Bladder microvascular endothelial cell (primary cell): ENCODE data around the gene HNRNPL. TPM values are rescaled to one million over a fixed set of nuclear protein-coding genes. Genes with fewer than 3 reads are reported as not detected.

ENCODE experiments used
- total RNA-seq: library from RNA; depleted of rRNA; stranded (reverse); fragments of >200 nt; gene quantifications from 2 replicates; pipeline ENCODE4 v1.2.3, GENCODE V29; 2014

Gene HNRNPL
- total RNA-seq: 208 and 227 TPM in 2 replicates

GRCh38 chr19:38849860-38850435 is at the start of gene HNRNPL:
Gene HNRNPL (minus strand): TSS chr19:38849986. CDS start chr19:38849966, 20 bp downstream.

GRCh38 chr19:38877781-38878574 is 28.2 kb upstream of the HNRNPL start, which contains the start of gene RINL:
Gene RINL (minus strand): TSS chr19:38878275. CDS start chr19:38876742, 1,533 bp downstream.

GRCh38 chr19:38812841-38813320 is 36.9 kb downstream of the HNRNPL start, which contains the start of gene LGALS4:
Gene LGALS4 (minus strand): TSS chr19:38812945. CDS start chr19:38812886, 59 bp downstream.

GRCh38 chr19:38788478-38789243 is 61.1 kb downstream of the HNRNPL start, which contains the start of gene LGALS7B:
Gene LGALS7B (plus strand): TSS chr19:38789200. CDS start chr19:38789227, 27 bp downstream.

Other genes with a start within 250 kb of the HNRNPL start
- not detected in 2 replicates for gene MAP4K1, start 232.0 kb downstream of the HNRNPL start, total RNA-seq
- gene EIF3K, start 230.8 kb downstream of the HNRNPL start, total RNA-seq: 185 and 279 TPM in 2 replicates
- 271 and 808 TPM in 2 replicates for gene ACTN4, start 202.3 kb downstream of the HNRNPL start, total RNA-seq
- gene CAPN12, start 105.5 kb downstream of the HNRNPL start, total RNA-seq: 0.19 TPM in 1 of 2 replicates, not detected in the other
- gene LGALS7, start 76.5 kb downstream of the HNRNPL start, total RNA-seq: not detected in 2 replicates
- 0.65 TPM in 1 of 2 replicates, not detected in the other for gene LGALS7B, start 60.8 kb downstream of the HNRNPL start, total RNA-seq
- 0.19 TPM in 1 of 2 replicates, not detected in the other for gene LGALS4, start 37.0 kb downstream of the HNRNPL start, total RNA-seq
- 19.1 and 34.1 TPM in 2 replicates for gene ECH1, start 18.2 kb downstream of the HNRNPL start, total RNA-seq
- gene RINL, start 28.3 kb upstream of the HNRNPL start, total RNA-seq: 6.2 and 6.8 TPM in 2 replicates
- 52.3 and 81.6 TPM in 2 replicates for gene SIRT2, start 49.6 kb upstream of the HNRNPL start, total RNA-seq
- gene NFKBIB, start 50.0 kb upstream of the HNRNPL start, total RNA-seq: 9.6 and 16.7 TPM in 2 replicates
- gene CCER2, start 62.2 kb upstream of the HNRNPL start, total RNA-seq: not detected in 2 replicates
- 11.5 and 14.9 TPM in 2 replicates for gene SARS2, start 80.8 kb upstream of the HNRNPL start, total RNA-seq
- 37.9 and 38.3 TPM in 2 replicates for gene MRPS12, start 81.0 kb upstream of the HNRNPL start, total RNA-seq
- 1.1 and 13.6 TPM in 2 replicates for gene FBXO17, start 125.8 kb upstream of the HNRNPL start, total RNA-seq
- 1.1 and 1.8 TPM in 2 replicates for gene FBXO27, start 182.6 kb upstream of the HNRNPL start, total RNA-seq
- 0.06 TPM in 1 of 2 replicates, not detected in the other for gene ACP7, start 234.4 kb upstream of the HNRNPL start, total RNA-seq